ENCODE results near the gene SUZ12.
"Not testable (repeated sequence)": the region's sequence is repeated elsewhere in the genome, so short reads cannot be mapped to it uniquely, and the experiment has no call there.

SUZ12 gene

GRCh38 chr17:32041306-32041875 is 104.6 kb downstream of the SUZ12 start:
- DNase-seq (ENCODE audit: low read depth, low spot score), result not testable (repeated sequence)

- DNase-seq (ENCODE audit: low read depth, low spot score), result not testable (repeated sequence)
Measured at GRCh38 chr17:32042266-32042665, 105.5 kb downstream of the SUZ12 start.

DNA sequence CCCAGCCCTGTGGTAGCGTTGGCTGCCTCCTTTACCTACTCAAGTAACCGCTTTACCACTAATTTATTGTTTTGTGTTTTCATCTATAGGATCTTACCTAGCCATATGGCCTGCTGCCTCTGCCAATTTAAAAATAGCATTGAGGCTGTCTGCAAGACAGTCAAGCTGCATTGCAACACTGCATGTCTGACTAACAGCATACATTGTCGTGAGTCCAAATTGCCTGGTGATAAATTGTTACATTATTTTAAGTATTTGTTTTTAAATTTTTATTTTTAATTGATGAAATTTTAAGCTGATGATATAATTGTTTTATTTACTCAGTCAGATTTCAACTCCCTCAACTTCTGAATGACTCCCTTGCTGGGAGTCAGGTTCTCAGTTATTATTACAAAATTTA is 108.8 kb downstream of the SUZ12 start:
- DNase-seq (ENCODE audit: low read depth, low spot score), result not testable (repeated sequence)

GRCh38 chr17:32047663-32048062 is 110.9 kb downstream of the SUZ12 start:
- not testable (repeated sequence) for DNase-seq (ENCODE audit: low read depth, low spot score)

Data from activated naive CD8-positive, alpha-beta T cell treated with anti-CD3 and anti-CD28 coated beads, Interleukin-2, amount 50 U/mL, for 16 hours (primary cell).